Activated CD4-positive, alpha-beta memory T cell treated with anti-CD3 and anti-CD28 coated beads for 36 hours (primary cell): ENCODE results near the gene APBA2. TPM values are rescaled to one million over a fixed set of nuclear protein-coding genes. Genes with fewer than 3 reads are reported as not detected.

Source experiments
- CTCF ChIA-PET: fragments of 350-600 bp; sonication (Branson Sonifier 250); formaldehyde crosslinking; loops from one replicate; lab custom pipeline; 2021; ENCODE audit warnings: antibody characterized with exemption, inconsistent platforms; lab: Charles Lee
- POLR2A ChIA-PET: fragments of 350-600 bp; sonication (Branson Sonifier 250); formaldehyde crosslinking; loops from one replicate; lab custom pipeline; 2021; ENCODE audit warnings: antibody characterized with exemption; lab: Charles Lee
- DNase-seq: peaks from one replicate; pipeline ENCODE4 v3.0.0-alpha.2; 2020
- H3K27ac Mint-ChIP-seq: one replicate; pipeline ENCODE4 v1.8.0; 2021; ENCODE audit warnings: mixed read lengths
- H3K27me3 Mint-ChIP-seq: one replicate; pipeline ENCODE4 v1.8.0; 2021; ENCODE audit warnings: mixed read lengths
- H3K36me3 Mint-ChIP-seq: one replicate; pipeline ENCODE4 v1.8.0; 2021; ENCODE audit warnings: mixed read lengths
- H3K4me1 Mint-ChIP-seq: one replicate; pipeline ENCODE4 v1.8.0; 2021; ENCODE audit warnings: low read depth, mixed read lengths
- H3K4me3 Mint-ChIP-seq: one replicate; pipeline ENCODE4 v1.8.0; 2021; ENCODE audit warnings: mild to moderate bottlenecking, mixed read lengths
- H3K9me3 Mint-ChIP-seq: one replicate; pipeline ENCODE4 v1.8.0; 2021; ENCODE audit warnings: mixed read lengths
- intact Hi-C: fragments of 100-400 bp; cut with micrococcal nuclease; formaldehyde crosslinking; loops from one replicate; pipeline ENCODE4 v1.15.1; 2023
- total RNA-seq, 2 experiments: library from RNA; stranded (reverse); gene quantifications; one replicate each; pipeline ENCODE4 v1.2.3, GENCODE V29; 2021

APBA2 gene
- total RNA-seq, 2 experiments from 2014 or later: 6.4 to 8.9 TPM

- no peak overlapping the region for H3K27ac Mint-ChIP-seq
Observed at GRCh38 chr15:29130951-29131839, 245.4 kb downstream of the APBA2 start.

GRCh38 chr15:29131840-29132420, 246.2 kb downstream of the APBA2 start:
- CTCF ChIA-PET: interaction anchor here (0.6 kb wide), 1 partner anchor 609 kb away, joined by 4 read pairs; no protein-coding TSS in a partner anchor
- H3K4me3 Mint-ChIP-seq: no peak overlapping the region
- no peaks in the 10 kb centered on the region for H3K9me3 Mint-ChIP-seq
- no peaks in the 10 kb centered on the region for H3K27me3 Mint-ChIP-seq
- no peaks in the 10 kb centered on the region for H3K4me1 Mint-ChIP-seq
- POLR2A ChIA-PET: no interaction called here
- intact Hi-C loops: no loop called here
- H3K36me3 Mint-ChIP-seq: no peaks in the 10 kb centered on the region
- DNase-seq: no peak
- no peak overlapping the region for H3K27ac Mint-ChIP-seq

More at GRCh38 chr15:29130951-29131839, 245.4 kb downstream of the APBA2 start:
- DNase-seq: no peak
- Mint-ChIP-seq H3K4me3 (no peak overlapping the region), H3K4me1 (no peaks in the 10 kb centered on the region), H3K27me3 (no peaks in the 10 kb centered on the region), H3K9me3 (no peaks in the 10 kb centered on the region), H3K36me3 (no peaks in the 10 kb centered on the region)
- intact Hi-C loops: no loop called here
- POLR2A ChIA-PET: no interaction called here
- CTCF ChIA-PET: interaction anchor here (0.6 to 1.5 kb wide), 2 partner anchors 9 to 610 kb away, joined by 3 to 4 read pairs; no protein-coding TSS in a partner anchor

GRCh38 chr15:29132735-29133181, 247.0 kb downstream of the APBA2 start:
- intact Hi-C loops: no loop called here
- Mint-ChIP-seq H3K9me3 (no peaks in the 10 kb centered on the region), H3K4me1 (no peaks in the 10 kb centered on the region), H3K36me3 (no peaks in the 10 kb centered on the region), H3K27ac (no peak overlapping the region), H3K4me3 (no peak overlapping the region), H3K27me3 (no peaks in the 10 kb centered on the region)
- ChIA-PET POLR2A (no interaction called here), CTCF (no interaction called here)
- no peak for DNase-seq

- H3K36me3 Mint-ChIP-seq: no peaks in the 10 kb centered on the region
- ChIA-PET POLR2A (no interaction called here), CTCF (no interaction called here)
- no peak for DNase-seq
- intact Hi-C loops: no loop called here
- no peak overlapping the region for H3K4me3 Mint-ChIP-seq
- H3K27ac Mint-ChIP-seq: no peak overlapping the region
- peaks cover 2% of the 10 kb centered on the region for H3K27me3 Mint-ChIP-seq
- no peaks in the 10 kb centered on the region for H3K4me1 Mint-ChIP-seq
- no peaks in the 10 kb centered on the region for H3K9me3 Mint-ChIP-seq
Observed at GRCh38 chr15:29133321-29133720, 247.5 kb downstream of the APBA2 start.

- DNase-seq: no peak
- POLR2A ChIA-PET: no interaction called here
- no peaks in the 10 kb centered on the region for H3K36me3 Mint-ChIP-seq
- no peaks in the 10 kb centered on the region for H3K9me3 Mint-ChIP-seq
- H3K27me3 Mint-ChIP-seq: peaks cover 7% of the 10 kb centered on the region
- intact Hi-C loops: no loop called here
- no peaks in the 10 kb centered on the region for H3K4me1 Mint-ChIP-seq
- H3K4me3 Mint-ChIP-seq: no peak overlapping the region
- CTCF ChIA-PET: no interaction called here
- no peak overlapping the region for H3K27ac Mint-ChIP-seq
Observed at GRCh38 chr15:29133791-29134190, 248.0 kb downstream of the APBA2 start.

GRCh38 chr15:29134239-29134638, 248.5 kb downstream of the APBA2 start:
- intact Hi-C loops: no loop called here
- no peak for DNase-seq
- H3K4me1 Mint-ChIP-seq: no peaks in the 10 kb centered on the region
- no peaks in the 10 kb centered on the region for H3K9me3 Mint-ChIP-seq
- H3K4me3 Mint-ChIP-seq: no peak overlapping the region
- H3K36me3 Mint-ChIP-seq: no peaks in the 10 kb centered on the region
- ChIA-PET CTCF (no interaction called here), POLR2A (no interaction called here)
- peaks cover 7% of the 10 kb centered on the region for H3K27me3 Mint-ChIP-seq
- H3K27ac Mint-ChIP-seq: no peak overlapping the region

GRCh38 chr15:29134641-29135308, 249.0 kb downstream of the APBA2 start:
- Mint-ChIP-seq H3K27ac (no peak overlapping the region), H3K27me3 (peaks cover 9% of the 10 kb centered on the region), H3K4me1 (peaks cover 1% of the 10 kb centered on the region), H3K9me3 (no peaks in the 10 kb centered on the region), H3K36me3 (no peaks in the 10 kb centered on the region), H3K4me3 (no peak overlapping the region)
- ChIA-PET POLR2A (no interaction called here), CTCF (no interaction called here)
- intact Hi-C loops: no loop called here
- DNase-seq: no peak

- no peaks in the 10 kb centered on the region for H3K36me3 Mint-ChIP-seq
- H3K27ac Mint-ChIP-seq: no peak overlapping the region
- H3K9me3 Mint-ChIP-seq: no peaks in the 10 kb centered on the region
- intact Hi-C loops: no loop called here
- H3K4me1 Mint-ChIP-seq: peaks cover 6% of the 10 kb centered on the region
- CTCF ChIA-PET: no interaction called here
- no peak overlapping the region for H3K4me3 Mint-ChIP-seq
- peaks cover 14% of the 10 kb centered on the region for H3K27me3 Mint-ChIP-seq
- no peak for DNase-seq
- POLR2A ChIA-PET: no interaction called here
Observed at GRCh38 chr15:29135309-29135657, 249.5 kb downstream of the APBA2 start.

GRCh38 chr15:29135702-29136646, 250.2 kb downstream of the APBA2 start:
- POLR2A ChIA-PET: no interaction called here
- peaks cover 19% of the 10 kb centered on the region for H3K27me3 Mint-ChIP-seq
- intact Hi-C loops: no loop called here
- H3K4me1 Mint-ChIP-seq: peaks cover 6% of the 10 kb centered on the region
- DNase-seq: no peak
- no peak overlapping the region for H3K27ac Mint-ChIP-seq
- CTCF ChIA-PET: no interaction called here
- no peaks in the 10 kb centered on the region for H3K36me3 Mint-ChIP-seq
- H3K9me3 Mint-ChIP-seq: no peaks in the 10 kb centered on the region
- no peak overlapping the region for H3K4me3 Mint-ChIP-seq

- ChIA-PET CTCF (interaction anchor here (0.9 kb wide), 1 partner anchor 9 kb away, joined by 3 read pairs; no protein-coding TSS in a partner anchor), POLR2A (no interaction called here)
- Mint-ChIP-seq H3K9me3 (no peaks in the 10 kb centered on the region), H3K27ac (no peak overlapping the region), H3K4me1 (peaks cover 6% of the 10 kb centered on the region), H3K27me3 (peaks cover 33% of the 10 kb centered on the region), H3K36me3 (no peaks in the 10 kb centered on the region), H3K4me3 (no peak overlapping the region)
- intact Hi-C loops: no loop called here
- no peak for DNase-seq
Observed at GRCh38 chr15:29138260-29138659, 252.5 kb downstream of the APBA2 start.

- H3K27ac Mint-ChIP-seq: no peak overlapping the region
- intact Hi-C loops: no loop called here
- no peak overlapping the region for H3K4me3 Mint-ChIP-seq
- peaks cover 39% of the 10 kb centered on the region for H3K27me3 Mint-ChIP-seq
- POLR2A ChIA-PET: no interaction called here
- CTCF ChIA-PET: interaction anchor here (0.9 to 1.9 kb wide), 9 partner anchors 10 to 761 kb away, joined by 3 to 7 read pairs (median 7); no protein-coding TSS in a partner anchor
- H3K9me3 Mint-ChIP-seq: no peaks in the 10 kb centered on the region
- no peaks in the 10 kb centered on the region for H3K36me3 Mint-ChIP-seq
- DNase-seq: no peak
- peaks cover 6% of the 10 kb centered on the region for H3K4me1 Mint-ChIP-seq
Observed at GRCh38 chr15:29139072-29139471, 253.3 kb downstream of the APBA2 start.
